ENCODE results near the gene TP53I11.
A peak's percentile ranks its signal among the peaks of the same experiment; 100 is the strongest.

The TP53I11 gene

GRCh38 chr11:44992774-44993173 lies 42.1 kb upstream of the TP53I11 start:
- no peak for TF ChIP-seq CTCF (IDR thresholded peaks at IDR 0.05; ENCODE audit: low read length, missing control alignments)
- DNase-seq (ENCODE audit: low read depth), result no peak
- H3K4me3 ChIP-seq (replicated peaks; ENCODE audit: low read depth, low read length), result no peak overlapping the region

GRCh38 chr11:44992181-44992582 lies 41.5 kb upstream of the TP53I11 start:
- DNase-seq (ENCODE audit: low read depth), result no peak
- no peak overlapping the region for H3K4me3 ChIP-seq (replicated peaks; ENCODE audit: low read depth, low read length)
- no peak for TF ChIP-seq CTCF (IDR thresholded peaks at IDR 0.05; ENCODE audit: low read length, missing control alignments)

- TF ChIP-seq CTCF (IDR thresholded peaks at IDR 0.05; ENCODE audit: low read length, missing control alignments), result no peak
- no peak overlapping the region for H3K4me3 ChIP-seq (replicated peaks; ENCODE audit: low read depth, low read length)
- no peak for DNase-seq (ENCODE audit: low read depth)
Measured at GRCh38 chr11:44990665-44991064, 40.0 kb upstream of the TP53I11 start.

- no peak for TF ChIP-seq CTCF (IDR thresholded peaks at IDR 0.05; ENCODE audit: low read length, missing control alignments)
- no peak overlapping the region for H3K4me3 ChIP-seq (replicated peaks; ENCODE audit: low read depth, low read length)
- DNase-seq (ENCODE audit: low read depth), result peak; percentile 38
Measured at GRCh38 chr11:44989831-44990566, 39.3 kb upstream of the TP53I11 start.

GRCh38 chr11:44988981-44989635 lies 38.4 kb upstream of the TP53I11 start:
- no peak overlapping the region for H3K4me3 ChIP-seq (replicated peaks; ENCODE audit: low read depth, low read length)
- no peak for TF ChIP-seq CTCF (IDR thresholded peaks at IDR 0.05; ENCODE audit: low read length, missing control alignments)
- DNase-seq (ENCODE audit: low read depth), result no peak

- no peak for TF ChIP-seq CTCF (IDR thresholded peaks at IDR 0.05; ENCODE audit: low read length, missing control alignments)
- H3K4me3 ChIP-seq (replicated peaks; ENCODE audit: low read depth, low read length), result no peak overlapping the region
Measured at GRCh38 chr11:44988111-44988510, 37.4 kb upstream of the TP53I11 start.

More at GRCh38 chr11:44988111-44988510, 37.4 kb upstream of the TP53I11 start:
- DNase-seq (ENCODE audit: low read depth), result no peak
